Prostate gland (tissue), 2 donors: Measurements from ENCODE around the gene PTPRK. TPM values are rescaled to one million over a fixed set of nuclear protein-coding genes. Genes with fewer than 3 reads are reported as not detected.

Source experiments
- DNase-seq: peaks from one replicate; pipeline ENCODE4 v3.0.0-alpha.2; 2019; ENCODE audit warnings: low spot score
- H3K27ac ChIP-seq, 2 donors: fragments of 200-600 bp; sonication (generic); 2 replicates each; pipeline ENCODE4 v1.5.1; 2017 to 2019
- H3K27me3 ChIP-seq: fragments of 200-600 bp; sonication (generic); replicated peaks from 2 replicates; pipeline ENCODE4 v1.5.1; 2019; ENCODE audit not compliant: insufficient read depth
- H3K36me3 ChIP-seq, 2 donors: fragments of 200-600 bp; sonication (generic); 1 replicate in 1 of 2; 2 replicates in 1 of 2; pipeline versions ENCODE4 v1.5.1 to v1.8.1; 2017 to 2019
- H3K4me1 ChIP-seq: fragments of 200-600 bp; sonication (generic); replicated peaks from 2 replicates; pipeline ENCODE4 v1.5.1; 2019
- H3K4me3 ChIP-seq, 2 donors: fragments of 200-600 bp; sonication (generic); 2 replicates each; pipeline ENCODE4 v1.5.1; 2017 to 2019
- H3K9me3 ChIP-seq: fragments of 200-600 bp; sonication (generic); 2 replicates; pipeline ENCODE4 v1.5.1; 2017
- POLR2A ChIP-seq: fragments of 450-650 bp; IDR thresholded peaks from one replicate; pipeline ENCODE4 v1.6.1; 2016; ENCODE audit warnings: antibody characterized with exemption, mild to moderate bottlenecking
- POLR2AphosphoS5 ChIP-seq: sonication (generic); formaldehyde crosslinking; IDR thresholded peaks from one replicate; pipeline ENCODE4 v1.6.1; 2017; ENCODE audit warnings: antibody characterized with exemption
- WGBS: methylation state at CpG from one replicate; pipeline ENCODE4 v1.1.5; 2018; 5-methylcytosine and 5-hydroxymethylcytosine counted together
- intact Hi-C: fragments of 100-400 bp; cut with DNase I; formaldehyde crosslinking; loops from one replicate; pipeline ENCODE4 v1.14.2; 2022
- total RNA-seq, 2 donors: library from RNA; depleted of rRNA; stranded (reverse); fragments of >200 nt; gene quantifications; one replicate each; pipeline ENCODE4 v1.1.0, GENCODE V29; 2016
- TF ChIP-seq, protein P1 (sequence below), 4 experiments: fragments of 200-600 bp in 2 of 4; fragments of 450-650 bp in 2 of 4; sonication (generic) in 2 of 4; IDR thresholded peaks; 1 replicate in 3 of 4; 2 replicates in 1 of 4; pipeline ENCODE4 v1.5.1; 2016 to 2019; ENCODE audit warnings: antibody characterized with exemption in 4 of 4, mild to moderate bottlenecking in 2 of 4, moderate library complexity in 2 of 4

PTPRK gene
- total RNA-seq, 2 donors from 2014 or later, result 32.0 to 64.6 TPM

DNA sequence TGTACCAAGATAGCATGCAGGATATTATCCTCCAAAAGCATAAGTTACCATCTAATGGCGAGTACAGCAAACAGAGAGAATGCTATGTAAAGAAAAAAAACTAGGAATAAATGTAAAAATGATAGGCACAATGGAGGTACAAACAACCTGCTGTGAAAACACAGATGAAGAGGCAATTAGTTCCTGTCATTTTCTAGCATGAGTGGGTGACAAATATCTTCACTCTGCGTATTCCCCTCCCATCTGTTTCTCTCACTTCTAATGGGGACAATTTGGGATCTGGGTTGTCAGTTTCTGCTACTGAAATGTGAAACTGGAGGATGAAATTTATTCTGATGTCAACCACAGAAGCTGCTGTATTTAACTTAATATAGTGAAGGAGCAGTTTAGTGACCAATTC is 11.7 kb upstream of the PTPRK start:
- no peaks in the 10 kb centered on the region for H3K36me3 ChIP-seq
- no peak for TF ChIP-seq POLR2A
- no peak for TF ChIP-seq POLR2AphosphoS5
- TF ChIP-seq, protein P1, sequence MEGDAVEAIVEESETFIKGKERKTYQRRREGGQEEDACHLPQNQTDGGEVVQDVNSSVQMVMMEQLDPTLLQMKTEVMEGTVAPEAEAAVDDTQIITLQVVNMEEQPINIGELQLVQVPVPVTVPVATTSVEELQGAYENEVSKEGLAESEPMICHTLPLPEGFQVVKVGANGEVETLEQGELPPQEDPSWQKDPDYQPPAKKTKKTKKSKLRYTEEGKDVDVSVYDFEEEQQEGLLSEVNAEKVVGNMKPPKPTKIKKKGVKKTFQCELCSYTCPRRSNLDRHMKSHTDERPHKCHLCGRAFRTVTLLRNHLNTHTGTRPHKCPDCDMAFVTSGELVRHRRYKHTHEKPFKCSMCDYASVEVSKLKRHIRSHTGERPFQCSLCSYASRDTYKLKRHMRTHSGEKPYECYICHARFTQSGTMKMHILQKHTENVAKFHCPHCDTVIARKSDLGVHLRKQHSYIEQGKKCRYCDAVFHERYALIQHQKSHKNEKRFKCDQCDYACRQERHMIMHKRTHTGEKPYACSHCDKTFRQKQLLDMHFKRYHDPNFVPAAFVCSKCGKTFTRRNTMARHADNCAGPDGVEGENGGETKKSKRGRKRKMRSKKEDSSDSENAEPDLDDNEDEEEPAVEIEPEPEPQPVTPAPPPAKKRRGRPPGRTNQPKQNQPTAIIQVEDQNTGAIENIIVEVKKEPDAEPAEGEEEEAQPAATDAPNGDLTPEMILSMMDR (IDR thresholded peaks at IDR 0.05), result no peak
- DNase-seq, result no peak
- no peaks in the 10 kb centered on the region for H3K4me1 ChIP-seq
- no peaks in the 10 kb centered on the region for H3K27me3 ChIP-seq
- 97% methylated on average over 2 of the region's 2 CpGs for WGBS
- H3K27ac ChIP-seq, result no peak overlapping the region
- H3K4me3 ChIP-seq, result no peak overlapping the region
- intact Hi-C loops, result no loop called here
- no peaks in the 10 kb centered on the region for H3K9me3 ChIP-seq

DNA sequence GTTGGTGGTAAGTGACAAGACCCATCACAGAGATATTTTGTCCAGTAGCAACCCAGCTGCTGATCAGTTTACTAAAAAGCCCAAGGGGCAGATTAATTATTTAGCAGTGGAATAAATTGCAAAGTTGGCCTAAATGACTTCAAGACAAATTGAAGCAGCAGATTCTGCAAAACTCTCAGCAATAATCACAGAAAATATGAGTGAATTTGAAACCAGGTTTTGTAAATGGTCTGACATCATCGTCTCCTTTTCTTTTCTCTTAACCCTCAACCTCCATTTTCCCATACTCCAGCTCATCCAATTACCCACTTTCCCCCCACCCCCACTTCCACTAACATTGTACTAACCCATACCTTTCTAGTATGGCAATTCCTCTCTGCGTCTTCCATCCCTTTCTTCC is 11.3 kb upstream of the PTPRK start:
- no peak overlapping the region for H3K4me3 ChIP-seq
- TF ChIP-seq POLR2A (no peak), POLR2AphosphoS5 (no peak)
- TF ChIP-seq, protein P1 (IDR thresholded peaks at IDR 0.05), result no peak
- no peaks in the 10 kb centered on the region for H3K9me3 ChIP-seq
- H3K27me3 ChIP-seq, result no peaks in the 10 kb centered on the region
- no peak for DNase-seq
- no peak overlapping the region for H3K27ac ChIP-seq
- no peaks in the 10 kb centered on the region for H3K4me1 ChIP-seq
- WGBS, result 95% methylated on average over 2 of the region's 2 CpGs
- intact Hi-C loops, result no loop called here
- no peaks in the 10 kb centered on the region for H3K36me3 ChIP-seq

- Histone ChIP-seq H3K4me3 (no peak overlapping the region), H3K9me3 (no peaks in the 10 kb centered on the region), H3K36me3 (no peaks in the 10 kb centered on the region), H3K27ac (no peak overlapping the region), H3K27me3 (no peaks in the 10 kb centered on the region), H3K4me1 (no peaks in the 10 kb centered on the region)
- DNase-seq, result no peak
- TF ChIP-seq, protein P1 (IDR thresholded peaks at IDR 0.05), result no peak
- TF ChIP-seq POLR2AphosphoS5 (no peak), POLR2A (no peak)
- intact Hi-C loops, result no loop called here
These were observed 7.8 kb upstream of the PTPRK start for GRCh38 chr6:128528241-128528640.

DNA sequence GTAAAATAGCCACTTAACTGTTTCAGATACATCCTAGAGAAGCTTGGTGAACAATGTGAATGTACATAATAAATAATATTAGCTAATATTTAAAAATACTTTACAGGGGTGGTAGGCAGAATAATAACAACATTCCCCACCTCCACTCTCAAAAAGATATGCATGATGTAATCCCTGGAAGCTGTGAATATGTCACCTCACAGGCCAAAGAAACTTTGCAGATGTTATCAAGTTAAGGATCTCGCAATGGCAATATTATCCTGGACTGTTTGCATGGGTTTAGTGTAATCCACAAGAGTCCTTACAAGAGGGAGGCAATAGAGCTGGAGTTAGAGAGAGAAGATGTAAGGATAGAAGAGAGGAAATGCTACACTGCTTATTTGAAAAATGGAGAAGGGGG is 7.0 kb upstream of the PTPRK start:
- DNase-seq, result no peak
- no peak overlapping the region for H3K27ac ChIP-seq
- H3K4me3 ChIP-seq, result no peak overlapping the region
- H3K36me3 ChIP-seq, result no peaks in the 10 kb centered on the region
- intact Hi-C loops, result no loop called here
- H3K4me1 ChIP-seq, result no peaks in the 10 kb centered on the region
- no peak for TF ChIP-seq POLR2A
- no peak for TF ChIP-seq POLR2AphosphoS5
- TF ChIP-seq, protein P1 (IDR thresholded peaks at IDR 0.05), result no peak
- no peaks in the 10 kb centered on the region for H3K9me3 ChIP-seq
- no peaks in the 10 kb centered on the region for H3K27me3 ChIP-seq
- WGBS, result 31% methylated on average over 1 of the region's 1 CpG

- intact Hi-C loops, result no loop called here
These were observed 5.9 kb upstream of the PTPRK start for GRCh38 chr6:128526152-128526914.

More at GRCh38 chr6:128526152-128526914, 5.9 kb upstream of the PTPRK start:
- WGBS, result 89% methylated on average over 5 of the region's 5 CpGs
- Histone ChIP-seq H3K4me1 (no peaks in the 10 kb centered on the region), H3K4me3 (no peak overlapping the region), H3K27me3 (no peaks in the 10 kb centered on the region), H3K9me3 (no peaks in the 10 kb centered on the region), H3K36me3 (no peaks in the 10 kb centered on the region), H3K27ac (no peak overlapping the region)
- no peak for TF ChIP-seq POLR2A
- TF ChIP-seq, protein P1 (IDR thresholded peaks at IDR 0.05), result no peak
- no peak for TF ChIP-seq POLR2AphosphoS5
- no peak for DNase-seq
